Ammon's horn (tissue), 1 donor: ENCODE data around the gene HBEGF.

ENCODE experiments used
- DNase-seq: peaks from one replicate; pipeline ENCODE4 v3.0.0-alpha.2; 2016; ENCODE audit warnings: low spot score

Gene HBEGF

DNA sequence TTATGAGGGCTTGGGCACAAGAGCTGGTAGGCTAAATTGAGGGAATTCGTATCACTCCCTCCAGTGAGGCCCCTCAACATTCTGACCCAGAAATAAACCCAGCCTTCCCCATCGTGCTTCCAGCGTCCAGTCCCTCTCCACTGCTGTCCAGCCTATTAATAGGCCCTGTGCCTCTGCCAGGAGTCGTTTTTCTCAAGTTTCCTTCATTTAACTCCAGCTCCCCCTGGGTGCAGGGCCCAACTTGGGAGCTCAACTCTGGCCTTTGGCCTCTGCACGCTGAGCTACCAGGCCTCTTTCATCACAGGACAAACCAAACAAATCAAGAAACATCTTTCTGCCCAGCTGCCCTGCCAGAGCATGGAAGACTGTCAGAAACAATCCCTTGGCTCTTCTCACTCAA is 10.0 kb downstream of the HBEGF start:
- no peak for DNase-seq

DNA sequence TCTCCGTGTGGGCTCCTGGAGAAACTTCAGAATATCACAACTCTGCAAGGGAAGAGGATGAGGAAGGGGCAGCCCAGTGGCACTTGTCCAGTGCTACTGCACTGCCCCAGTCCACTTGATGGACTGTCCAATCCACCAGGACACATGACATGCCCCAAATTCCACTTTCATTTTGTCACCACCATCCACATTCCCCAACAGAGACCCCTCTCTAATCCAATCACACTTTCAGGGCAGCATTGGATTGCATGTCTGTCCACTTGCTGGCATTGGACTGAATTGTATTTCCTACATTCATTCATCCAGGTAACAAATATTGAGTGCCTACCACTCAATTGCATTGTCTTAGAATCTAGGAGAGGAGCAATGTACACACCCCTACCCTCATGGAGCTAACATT is 14.8 kb downstream of the HBEGF start:
- no peak for DNase-seq

DNA sequence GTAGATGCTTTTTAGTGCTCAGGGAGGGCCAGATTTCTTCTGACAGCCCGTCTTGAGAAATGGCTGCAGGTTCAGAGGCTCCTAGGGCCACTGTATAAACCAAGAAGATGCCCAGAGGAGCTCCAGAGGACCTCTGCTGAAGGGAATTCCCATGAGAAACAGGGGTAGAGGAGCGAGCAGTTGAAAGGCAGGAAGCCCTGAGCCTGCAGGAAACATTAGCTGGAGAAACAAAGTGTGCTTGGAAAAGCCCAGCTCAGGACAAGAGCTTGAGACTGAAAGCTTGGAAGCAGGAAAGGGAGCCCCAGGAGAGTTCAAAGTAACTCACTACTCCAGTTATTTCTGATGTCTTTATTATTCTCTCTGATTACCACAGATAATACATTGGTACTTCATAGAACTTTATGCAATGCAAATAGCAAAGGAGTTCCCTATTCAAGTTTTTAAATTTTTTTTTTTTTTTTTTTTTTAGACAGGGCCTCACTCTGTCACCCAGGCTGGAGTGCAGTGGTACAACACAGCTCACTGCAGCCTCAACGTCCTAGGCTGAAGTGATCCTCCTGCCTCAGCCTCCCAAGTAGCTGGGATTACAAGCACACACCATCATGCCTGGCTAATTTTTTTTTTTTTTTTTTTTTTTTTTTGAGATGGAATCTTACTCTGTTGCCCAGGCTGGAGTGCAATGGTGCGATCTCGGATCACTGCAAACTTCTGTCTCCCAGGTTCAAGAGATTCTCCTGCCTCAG is 16.5 kb downstream of the HBEGF start:
- DNase-seq, result no peak

DNA sequence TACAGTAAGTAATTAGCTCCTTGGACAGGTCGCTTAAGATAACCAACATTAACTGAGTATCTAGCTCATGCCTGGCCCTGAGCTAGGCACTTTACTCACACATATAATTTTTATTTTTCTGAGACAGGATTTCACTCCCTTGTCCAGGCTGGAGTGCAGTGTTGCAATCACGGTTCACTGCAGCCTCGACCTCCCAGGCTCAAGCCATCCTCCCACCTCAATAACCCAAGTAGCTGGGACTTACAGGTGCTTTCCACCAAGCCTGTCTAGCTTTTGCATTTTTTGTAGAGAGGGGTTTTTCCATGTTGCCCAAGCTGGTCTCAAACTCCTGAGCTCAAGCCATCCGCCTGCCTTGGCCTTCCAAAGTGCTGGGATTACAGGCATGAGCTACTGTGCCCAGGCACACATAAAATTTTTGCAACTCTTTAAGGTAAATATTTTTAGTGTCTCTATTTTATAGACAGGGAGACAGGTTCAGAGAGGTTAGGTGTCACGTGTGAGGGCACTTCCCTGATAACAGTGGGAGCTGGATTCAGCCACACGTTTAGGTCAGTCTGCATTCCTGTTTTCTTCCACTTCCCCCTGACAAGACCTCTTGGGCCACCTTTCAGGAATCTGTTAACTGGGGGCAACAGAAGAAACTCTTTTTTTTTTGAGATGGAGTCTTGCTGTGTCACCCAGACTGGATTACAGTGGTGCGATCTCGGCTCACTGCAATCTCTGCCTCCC is 18.2 kb downstream of the HBEGF start:
- DNase-seq, result no peak

DNA sequence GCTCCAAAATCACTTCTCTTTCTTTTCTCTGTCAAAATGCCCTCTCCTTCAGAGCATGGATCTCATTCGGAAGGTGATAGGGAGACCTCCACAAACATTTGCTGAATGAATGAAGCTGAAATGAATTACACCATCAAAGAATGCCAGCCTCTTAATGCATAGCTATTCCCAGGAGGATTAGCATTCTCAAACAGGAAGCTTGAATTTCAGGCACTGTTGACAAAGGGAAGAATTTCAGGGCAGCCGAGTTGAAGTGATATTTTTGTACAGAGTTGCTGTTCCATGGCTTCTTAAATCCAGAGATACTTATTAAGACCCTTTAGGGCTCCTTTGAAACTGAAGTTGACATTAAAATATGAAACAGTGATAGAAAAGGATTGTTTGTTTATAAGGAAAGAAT is 18.8 kb downstream of the HBEGF start:
- DNase-seq, result no peak

DNA sequence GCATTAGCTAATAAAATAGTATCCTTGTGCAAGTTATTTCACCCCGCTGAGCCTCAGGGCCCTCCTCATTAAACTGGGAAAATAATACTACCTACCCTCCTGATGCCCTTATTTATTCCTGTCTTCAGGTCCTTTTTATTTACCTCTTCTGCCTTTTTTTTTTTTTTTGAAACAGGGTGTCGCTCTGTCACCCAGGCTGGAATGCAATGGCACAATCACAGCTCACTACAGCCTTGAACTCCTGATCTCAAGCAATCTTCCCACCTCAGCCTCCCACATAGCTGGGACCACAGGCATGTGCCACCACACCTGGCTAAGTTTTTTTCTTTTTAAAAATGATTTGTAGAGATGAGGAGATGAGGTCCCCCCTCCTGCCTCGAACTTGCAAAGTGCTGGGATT is 20.9 kb downstream of the HBEGF start:
- no peak for DNase-seq

DNA sequence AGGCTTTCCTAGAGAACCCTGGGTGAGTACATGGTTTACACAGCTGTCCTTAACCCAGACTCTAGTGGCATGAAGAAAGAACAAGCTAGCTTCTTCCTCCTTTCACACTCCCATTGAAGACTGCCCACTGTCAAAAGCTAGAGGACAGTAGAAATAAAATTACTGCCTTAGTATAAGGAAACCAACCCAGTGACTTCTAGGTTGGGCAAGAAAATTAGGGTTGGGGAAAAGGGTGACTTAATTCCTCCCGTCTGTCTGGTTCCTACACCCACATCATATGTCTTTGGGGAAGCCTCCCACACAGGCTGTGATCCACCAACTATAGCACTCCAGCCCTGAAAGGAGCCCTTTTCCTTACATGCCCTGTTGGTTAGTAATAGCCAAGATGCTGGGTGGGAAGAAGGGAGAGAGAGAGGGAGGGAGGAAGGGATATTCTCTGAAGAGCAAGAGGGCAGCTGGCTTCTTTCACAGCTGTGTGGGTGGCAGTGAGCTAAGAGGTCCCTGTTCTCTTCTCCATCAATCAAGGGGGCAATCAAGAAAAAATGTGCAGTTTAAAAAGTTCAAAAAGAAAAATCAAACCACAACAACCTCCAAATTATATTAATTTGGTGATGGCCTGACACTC is 21.7 kb downstream of the HBEGF start:
- no peak for DNase-seq

DNA sequence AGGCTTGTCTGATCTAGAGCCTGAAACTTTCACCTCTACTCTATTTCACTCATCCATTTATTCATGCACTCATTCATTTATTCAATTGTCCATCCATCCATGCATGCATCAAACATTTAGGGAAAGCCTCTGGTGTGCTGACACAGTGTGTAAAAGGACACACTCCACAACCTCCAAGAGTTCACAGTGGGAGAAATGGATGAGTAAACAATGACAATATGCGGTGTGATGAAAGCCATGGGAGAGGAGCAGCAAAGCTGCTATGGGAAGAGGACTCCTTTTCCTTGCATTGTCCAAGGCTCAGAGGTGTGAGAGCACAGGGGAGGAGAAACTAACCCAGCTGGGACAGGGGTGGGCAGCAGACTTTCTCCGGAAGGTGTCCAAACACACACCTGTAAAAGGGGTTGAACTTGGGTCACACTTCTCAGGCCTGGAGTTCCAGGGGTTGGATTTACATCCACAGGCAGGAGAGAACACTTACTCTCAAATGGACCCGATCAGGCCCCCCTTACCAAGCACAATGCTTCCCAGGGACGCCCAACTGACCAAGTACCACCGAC is 22.3 kb downstream of the HBEGF start:
- DNase-seq, result no peak

DNA sequence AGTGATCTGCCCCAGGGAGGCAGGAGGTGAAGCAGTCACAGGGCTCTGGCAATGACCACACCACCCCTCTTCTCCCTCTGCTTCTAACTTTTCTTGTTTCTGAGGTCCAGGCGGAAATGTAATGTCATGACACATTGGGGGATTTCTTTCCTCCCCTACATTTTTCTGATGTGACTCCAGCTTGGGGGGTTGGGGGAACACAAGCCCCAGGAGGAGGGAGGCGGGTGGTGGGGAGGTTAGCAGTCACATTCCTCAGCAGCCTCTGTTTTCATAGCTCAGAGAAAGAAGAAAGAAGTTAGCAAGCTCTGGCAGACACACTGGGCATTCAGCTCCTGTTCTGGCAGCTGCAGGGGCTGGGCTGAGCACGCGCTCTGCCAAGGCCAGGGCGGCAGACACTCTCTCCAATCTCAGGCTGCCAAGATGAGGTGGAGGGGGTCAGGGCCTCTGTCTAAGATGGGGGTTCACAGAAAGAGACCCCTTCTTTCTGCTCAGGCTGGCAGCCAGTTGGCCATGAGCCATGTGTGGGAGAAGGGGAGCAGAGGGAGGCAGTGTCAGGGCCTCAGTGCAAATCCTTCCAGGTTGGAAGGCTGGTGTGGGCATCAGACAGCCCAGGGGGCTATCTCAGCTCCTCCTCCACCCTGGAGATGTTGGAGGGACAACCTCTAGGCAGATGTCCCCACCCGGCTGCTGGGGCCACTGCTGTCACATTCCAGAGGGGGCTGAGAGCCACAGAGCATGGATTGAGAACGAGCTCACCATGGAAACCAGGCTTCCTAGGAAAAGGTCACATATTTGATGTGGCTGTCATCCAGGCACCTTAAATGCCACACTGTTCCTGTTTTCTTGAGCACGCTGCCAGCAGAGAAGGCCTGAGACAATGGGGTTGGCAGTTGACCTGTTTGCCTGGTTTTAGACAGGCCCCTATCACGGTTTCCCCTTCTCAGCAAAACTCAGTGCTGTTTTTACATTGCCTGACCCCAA is 23.4 kb downstream of the HBEGF start:
- peak; percentile 81 for DNase-seq

DNA sequence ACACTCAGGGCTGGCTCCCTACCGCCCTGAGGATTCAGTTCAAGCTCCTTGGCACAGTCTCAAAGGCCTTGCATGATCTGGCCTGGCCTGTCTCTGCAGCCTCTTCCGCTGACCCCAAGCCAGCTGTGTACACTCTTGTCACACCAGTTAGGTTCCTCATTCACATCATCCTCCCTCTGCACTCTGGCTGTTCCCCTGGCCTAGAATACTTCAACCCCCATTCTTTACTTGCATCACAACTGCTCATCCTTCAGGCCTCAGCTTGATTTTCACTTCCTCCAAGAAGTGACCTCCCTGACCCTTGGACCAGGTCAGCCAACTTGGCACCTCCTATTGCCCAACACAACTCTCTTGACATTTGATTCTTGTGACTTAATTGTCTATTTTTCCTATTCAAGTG is 24.6 kb downstream of the HBEGF start:
- peak; percentile 85 for DNase-seq

DNA sequence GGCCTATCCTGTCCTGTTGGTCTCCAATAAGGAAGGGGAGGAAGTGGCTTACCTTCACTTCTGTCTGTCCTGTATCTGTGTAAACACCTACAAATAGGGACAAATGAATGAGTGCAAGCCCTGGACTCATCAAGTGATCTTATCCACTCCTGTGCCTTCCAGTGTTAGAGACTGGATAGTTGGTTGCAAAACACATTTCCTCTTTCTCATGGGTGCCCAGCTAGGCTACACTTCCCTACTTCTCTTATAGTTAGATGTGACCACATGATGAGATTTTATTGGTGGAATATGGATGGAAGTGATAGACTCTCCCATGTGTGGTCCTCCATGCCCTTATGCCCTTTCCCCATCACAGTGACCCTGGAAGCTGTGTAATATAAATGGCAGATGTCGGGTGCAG is 26.6 kb downstream of the HBEGF start:
- peak; percentile 39 for DNase-seq

DNA sequence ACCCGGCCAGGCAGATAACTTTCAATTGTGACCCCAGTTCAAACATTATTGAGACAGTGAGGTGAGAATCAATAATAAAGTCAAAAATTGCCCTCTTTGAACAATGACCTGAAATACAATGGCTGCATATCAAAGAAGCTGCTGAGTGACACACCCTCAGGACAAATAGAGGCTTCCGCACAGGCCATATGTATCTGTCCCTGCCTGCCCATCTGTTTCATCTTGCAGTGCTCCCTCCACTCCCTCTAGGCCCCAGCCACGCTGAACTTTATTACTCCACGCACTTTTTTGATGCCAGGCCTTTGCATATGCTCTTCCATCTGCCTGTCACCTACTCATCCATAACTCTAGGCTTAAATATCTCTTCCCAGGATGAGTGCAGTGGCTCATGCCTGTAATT is 27.6 kb downstream of the HBEGF start:
- DNase-seq, result no peak

DNA sequence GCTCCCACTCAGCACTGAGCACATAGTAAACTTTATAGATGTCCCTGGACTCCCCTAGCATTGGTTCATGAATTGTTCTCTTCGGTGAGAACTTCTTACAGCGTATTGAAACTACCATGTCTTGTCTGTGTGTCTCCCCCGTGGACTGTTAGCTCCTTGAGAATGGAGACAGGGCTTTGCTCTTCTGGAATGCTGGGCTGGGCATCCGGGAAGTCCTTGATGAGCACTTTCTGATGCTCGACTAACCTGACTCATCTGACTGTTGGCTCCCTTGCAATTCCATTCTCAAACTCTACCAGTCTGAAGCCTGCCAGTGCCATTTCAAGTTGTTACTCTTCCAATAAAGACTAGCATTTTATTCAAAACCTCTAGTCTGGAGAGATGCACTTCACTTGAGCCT is 28.5 kb downstream of the HBEGF start:
- DNase-seq, result no peak

DNA sequence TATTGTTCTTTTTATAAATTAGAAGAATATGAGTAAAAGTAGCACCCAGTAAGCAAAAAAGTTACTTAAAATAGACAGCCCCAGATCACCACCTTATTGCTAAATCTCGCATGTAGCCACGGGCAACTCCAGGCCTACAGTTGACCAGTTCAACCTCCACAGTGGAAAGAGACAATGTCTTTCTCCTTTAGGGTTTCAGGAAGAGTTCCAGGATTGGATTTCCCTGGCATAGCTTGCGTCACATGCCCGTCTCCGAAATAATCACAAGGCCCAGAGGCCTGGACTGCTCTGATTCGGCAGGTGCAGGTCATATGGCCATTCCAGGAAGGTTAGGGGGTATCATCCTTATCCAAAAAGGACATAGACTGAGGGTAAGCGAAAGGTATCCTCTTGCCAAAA is 33.6 kb downstream of the HBEGF start:
- no peak for DNase-seq

DNA sequence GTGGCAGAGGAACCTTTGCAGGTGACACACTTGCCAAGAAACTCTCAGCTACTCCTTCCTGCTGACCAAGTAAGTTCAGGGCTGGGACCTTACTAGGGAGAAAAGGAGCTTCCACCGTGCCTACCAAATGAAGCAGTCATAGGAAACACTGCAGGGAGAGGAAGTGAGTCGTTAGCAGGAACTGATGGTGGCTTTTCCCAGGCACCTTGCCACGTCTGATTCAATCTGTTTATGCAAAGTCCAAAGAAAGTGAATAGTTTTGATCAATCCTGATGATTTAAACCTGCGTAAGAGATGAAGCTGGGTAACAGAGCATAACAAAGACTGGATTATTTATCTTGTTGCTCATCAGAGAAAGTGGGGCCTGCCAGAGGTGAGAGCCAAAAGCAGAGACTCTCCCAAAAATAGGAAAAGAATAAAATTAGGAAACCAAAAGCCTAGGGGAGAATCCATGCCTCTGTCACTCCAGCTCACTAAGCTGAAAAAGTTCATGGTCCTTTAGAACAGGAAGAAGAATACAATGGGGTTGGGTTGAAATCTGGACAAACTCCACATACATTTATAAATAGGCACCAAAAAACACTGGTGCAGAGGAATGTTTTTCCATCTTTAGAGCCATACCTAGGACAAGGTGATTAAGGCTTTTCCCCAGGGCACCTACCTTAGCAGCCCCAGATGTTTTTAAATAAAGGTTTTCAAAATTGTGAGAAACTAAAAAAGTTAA is 34.2 kb downstream of the HBEGF start:
- peak; percentile 51 for DNase-seq

DNA sequence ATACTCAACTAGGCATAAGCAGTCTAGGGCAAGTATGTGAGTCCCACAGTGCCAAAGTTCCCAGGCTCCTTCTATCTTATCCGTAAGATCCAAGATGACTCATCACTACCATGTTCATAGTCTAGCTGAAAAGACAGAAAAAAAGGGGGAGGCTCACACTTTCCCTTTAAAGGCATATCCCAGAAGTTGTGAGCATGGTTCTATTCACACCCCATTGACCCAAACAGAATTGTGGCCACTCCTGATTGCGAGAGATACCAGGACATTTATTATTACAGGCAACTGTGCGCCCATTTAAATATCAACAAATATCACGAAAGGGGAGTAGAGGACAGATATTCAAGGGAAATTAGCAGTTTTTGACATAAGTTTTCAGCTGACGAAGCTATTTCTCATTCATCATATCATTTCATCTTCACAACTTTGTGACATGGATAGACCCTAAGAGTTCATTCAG is 35.4 kb downstream of the HBEGF start:
- DNase-seq, result no peak

DNA sequence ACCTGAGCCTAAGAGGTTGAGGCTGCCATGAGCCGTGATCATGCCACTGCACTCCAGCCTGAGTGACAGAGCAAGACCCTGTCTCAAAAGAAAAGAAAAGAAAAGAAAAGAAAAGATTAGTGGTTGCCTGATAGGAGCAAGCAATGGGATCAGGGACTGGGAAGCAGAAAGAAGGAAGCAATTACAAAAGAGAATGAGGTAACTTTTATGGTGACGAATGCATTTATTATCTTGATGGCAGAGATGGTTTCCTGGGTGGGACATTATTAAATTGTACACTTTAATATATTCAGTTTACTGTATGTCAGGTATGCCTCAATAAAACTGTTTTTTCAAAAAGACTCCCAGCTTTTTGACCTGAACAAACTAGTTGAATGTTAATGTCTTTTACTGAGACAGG is 36.0 kb downstream of the HBEGF start:
- DNase-seq, result no peak

DNA sequence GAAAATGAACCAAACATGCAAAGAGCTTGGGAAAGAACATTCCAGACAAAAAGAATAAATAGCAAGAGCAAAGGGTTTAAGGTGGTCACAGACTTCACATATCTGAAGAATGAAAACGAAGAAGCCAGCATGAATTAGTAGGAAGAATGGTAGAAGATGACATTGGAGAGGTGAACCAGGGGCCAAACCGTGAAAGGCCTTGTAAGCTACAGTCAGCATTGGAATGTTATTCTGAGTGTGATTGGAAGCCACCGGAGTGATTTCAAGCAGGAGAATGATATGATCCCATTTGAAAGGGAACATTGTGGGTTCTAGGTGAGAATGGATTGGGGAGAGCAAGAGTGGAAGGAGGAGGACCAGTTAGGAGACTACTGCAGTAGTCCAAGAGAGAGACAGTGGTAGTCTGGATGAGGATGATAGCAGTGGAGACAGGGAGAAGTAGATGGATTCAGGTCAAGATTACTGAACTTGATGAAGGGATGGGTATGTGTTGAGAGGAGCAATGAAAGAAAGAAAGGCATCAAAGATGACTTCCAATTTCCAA is 36.6 kb downstream of the HBEGF start:
- no peak for DNase-seq

DNA sequence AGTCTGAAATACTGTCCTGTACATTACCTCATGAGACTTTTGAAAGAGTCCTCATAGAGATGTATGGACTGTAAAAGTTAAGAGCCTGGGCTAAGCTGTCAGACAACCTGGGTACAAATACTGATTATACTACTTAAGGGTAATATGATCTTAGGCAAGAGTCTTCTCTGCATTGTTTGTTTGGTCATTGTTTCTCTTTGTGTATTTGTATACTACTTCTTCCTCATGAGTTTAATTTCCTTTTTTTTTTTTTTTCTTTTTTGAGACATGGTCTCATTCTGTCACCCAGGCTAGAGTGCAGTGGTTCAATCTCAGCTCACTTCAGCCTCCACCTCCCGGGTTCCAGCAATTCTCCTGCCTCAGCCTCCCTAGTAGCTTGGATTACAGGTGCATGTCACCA is 40.9 kb downstream of the HBEGF start:
- no peak for DNase-seq

DNA sequence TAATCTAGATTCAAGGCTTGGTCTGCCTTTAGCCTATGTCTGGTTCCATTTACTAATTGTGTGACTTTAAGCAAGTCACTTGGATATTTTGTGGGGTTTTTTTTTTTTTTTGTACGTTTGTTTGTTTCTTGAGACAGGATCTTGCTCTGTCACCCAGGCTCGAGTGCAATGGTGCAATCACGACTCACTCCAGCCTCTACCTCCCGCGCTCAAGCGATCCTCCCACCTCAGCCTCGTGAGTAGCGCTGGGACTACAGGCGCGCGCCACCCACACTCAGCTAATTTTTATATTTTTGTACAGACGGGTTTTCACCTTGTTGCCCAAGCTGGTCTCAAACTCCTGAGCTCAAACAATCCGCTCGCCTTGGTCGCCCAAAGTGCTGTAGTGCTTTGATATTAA is 42.4 kb downstream of the HBEGF start:
- no peak for DNase-seq
